Sigmoid colon (tissue), 7 donors: ENCODE measurements around the gene KRT79. TPM values are rescaled to one million over a fixed set of nuclear protein-coding genes. Genes with fewer than 3 reads are reported as not detected.

Experiments used
- DNase-seq: peaks from one replicate; pipeline ENCODE4 v3.0.0-alpha.2; 2019
- H3K27ac ChIP-seq, 4 donors: fragments of 200-600 bp; sonication (generic); one replicate each; pipeline ENCODE4 v1.5.1; 2016 to 2019; ENCODE audit warnings: mild to moderate bottlenecking in 1 of 4
- H3K27me3 ChIP-seq, 3 donors: fragments of 200-600 bp; sonication (generic); one replicate each; pipeline ENCODE4 v1.5.1; 2019; ENCODE audit warnings: mild to moderate bottlenecking in 1 of 3
- H3K36me3 ChIP-seq, 4 donors: fragments of 200-600 bp; sonication (generic); one replicate each; pipeline ENCODE4 v1.5.1; 2016 to 2019
- H3K4me1 ChIP-seq, 4 donors: fragments of 200-600 bp; sonication (generic); one replicate each; pipeline ENCODE4 v1.5.1; 2017 to 2019
- H3K4me3 ChIP-seq, 4 donors: fragments of 200-600 bp; sonication (generic); one replicate each; pipeline ENCODE4 v1.5.1; 2017 to 2019; ENCODE audit warnings: mild to moderate bottlenecking in 2 of 4, moderate library complexity in 1 of 4
- H3K9me3 ChIP-seq, 4 donors: fragments of 200-600 bp in 3 of 4; sonication (generic) in 3 of 4; one replicate each; pipeline versions ENCODE4 v1.5.1 to v1.6.1; 2013 to 2019
- EP300 ChIP-seq, 4 donors: sonication (generic); formaldehyde crosslinking; IDR thresholded peaks; one replicate each; pipeline ENCODE4 v1.6.1; 2017; ENCODE audit warnings: antibody characterized with exemption in 4 of 4
- POLR2A ChIP-seq, 2 donors: fragments of 450-650 bp; IDR thresholded peaks; one replicate each; pipeline ENCODE4 v1.6.1; 2016; ENCODE audit warnings: antibody characterized with exemption in 2 of 2, mild to moderate bottlenecking in 2 of 2, moderate library complexity in 2 of 2
- POLR2AphosphoS5 ChIP-seq, 4 donors: sonication (generic); formaldehyde crosslinking; IDR thresholded peaks; one replicate each; pipeline ENCODE4 v1.6.1; 2017; ENCODE audit warnings: antibody characterized with exemption in 4 of 4
- WGBS, 2 donors: extraction: QIAGEN DNeasy Blood & Tissue Kit; methylation state at CpG; one replicate each; pipeline ENCODE4 v1.1.7; 2013; 5-methylcytosine and 5-hydroxymethylcytosine counted together
- intact Hi-C: fragments of 100-400 bp; cut with DNase I; formaldehyde crosslinking; loops from one replicate; pipeline ENCODE4 v1.15.1; 2023
- polyA plus RNA-seq, 3 donors: library from polyadenylated mRNA; stranded (reverse); fragments of 200-250 nt; gene quantifications; one replicate each; pipeline ENCODE4 v1.2.3, GENCODE V29; 2013
- total RNA-seq, 4 donors: library from RNA; depleted of rRNA; stranded (reverse); fragments of >200 nt; gene quantifications; one replicate each; pipeline ENCODE4 v1.1.0, GENCODE V29; 2016
- TF ChIP-seq, protein P1 (sequence below), 4 experiments: fragments of 450-650 bp in 3 of 4; fragments of 200-600 bp in 1 of 4; IDR thresholded peaks; one replicate each; pipeline ENCODE4 v1.5.1; 2016 to 2019; ENCODE audit warnings: antibody characterized with exemption in 4 of 4, mild to moderate bottlenecking in 3 of 4, moderate library complexity in 2 of 4
- donor health status: healthy with polysubstance abuse.
- donor health status: Bipolar disorder and iron deficiency.
- donor health status: healthy.

KRT79 gene
- total and polyA plus RNA-seq, 7 donors, result 0.16 TPM; not detected in 6

DNA sequence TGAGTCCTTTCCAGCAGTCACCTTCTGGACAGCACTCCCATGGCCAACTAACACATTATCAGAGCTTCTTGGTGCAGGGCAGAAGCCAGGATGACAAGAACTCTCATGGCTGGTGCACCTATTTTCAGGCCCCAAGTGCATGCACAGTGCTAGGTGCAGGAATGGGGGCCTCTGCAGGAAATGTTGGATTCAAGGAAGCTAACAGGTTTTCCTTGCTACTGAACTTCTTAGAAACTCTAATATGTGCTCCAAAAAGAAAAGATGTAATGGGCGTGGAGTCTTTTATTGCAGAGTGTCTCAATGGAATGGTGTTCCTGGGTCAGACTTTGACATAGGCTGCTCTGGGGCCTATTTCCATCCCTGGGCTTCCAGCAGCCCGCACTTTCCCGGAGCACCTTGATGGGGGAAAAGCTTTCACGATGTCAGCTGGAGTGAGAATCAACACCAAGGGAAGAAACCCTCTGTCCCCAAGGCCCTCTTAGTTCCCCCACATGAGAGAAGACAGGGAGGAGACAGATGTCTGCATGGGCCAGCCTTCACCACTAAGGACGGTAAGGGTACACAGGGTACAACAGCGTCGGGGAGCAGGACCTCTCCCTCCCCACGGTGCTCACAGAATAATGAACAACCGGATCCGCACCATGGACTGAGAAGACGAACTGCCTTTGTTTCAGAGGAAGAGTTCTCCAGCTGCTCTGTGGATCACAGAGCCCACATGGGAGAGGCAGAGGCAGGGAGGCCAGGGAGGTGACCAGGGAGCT, 45.1 kb downstream of the KRT79 start:
- DNase-seq, result no peak
- no peak overlapping the region for H3K27ac ChIP-seq
- H3K27me3 ChIP-seq, result peaks cover 5 to 48% (median 14%) of the 10 kb centered on the region in 3 donors
- H3K36me3 ChIP-seq, result no peaks in the 10 kb centered on the region
- TF ChIP-seq, protein P1, sequence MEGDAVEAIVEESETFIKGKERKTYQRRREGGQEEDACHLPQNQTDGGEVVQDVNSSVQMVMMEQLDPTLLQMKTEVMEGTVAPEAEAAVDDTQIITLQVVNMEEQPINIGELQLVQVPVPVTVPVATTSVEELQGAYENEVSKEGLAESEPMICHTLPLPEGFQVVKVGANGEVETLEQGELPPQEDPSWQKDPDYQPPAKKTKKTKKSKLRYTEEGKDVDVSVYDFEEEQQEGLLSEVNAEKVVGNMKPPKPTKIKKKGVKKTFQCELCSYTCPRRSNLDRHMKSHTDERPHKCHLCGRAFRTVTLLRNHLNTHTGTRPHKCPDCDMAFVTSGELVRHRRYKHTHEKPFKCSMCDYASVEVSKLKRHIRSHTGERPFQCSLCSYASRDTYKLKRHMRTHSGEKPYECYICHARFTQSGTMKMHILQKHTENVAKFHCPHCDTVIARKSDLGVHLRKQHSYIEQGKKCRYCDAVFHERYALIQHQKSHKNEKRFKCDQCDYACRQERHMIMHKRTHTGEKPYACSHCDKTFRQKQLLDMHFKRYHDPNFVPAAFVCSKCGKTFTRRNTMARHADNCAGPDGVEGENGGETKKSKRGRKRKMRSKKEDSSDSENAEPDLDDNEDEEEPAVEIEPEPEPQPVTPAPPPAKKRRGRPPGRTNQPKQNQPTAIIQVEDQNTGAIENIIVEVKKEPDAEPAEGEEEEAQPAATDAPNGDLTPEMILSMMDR (IDR thresholded peaks at IDR 0.05), result no peak
- TF ChIP-seq EP300 (IDR thresholded peaks at IDR 0.05) (no peak), POLR2A (IDR thresholded peaks at IDR 0.05) (no peak), POLR2AphosphoS5 (IDR thresholded peaks at IDR 0.05) (no peak)
- H3K4me1 ChIP-seq, result peaks cover 0 to 9% (median 2%) of the 10 kb centered on the region in 4 donors
- intact Hi-C loops, result no loop called here
- no peaks in the 10 kb centered on the region for H3K9me3 ChIP-seq
- H3K4me3 ChIP-seq, result no peak overlapping the region
- 94 to 96% methylated on average over 11 of the region's 11 CpGs for WGBS, 2 donors

DNA sequence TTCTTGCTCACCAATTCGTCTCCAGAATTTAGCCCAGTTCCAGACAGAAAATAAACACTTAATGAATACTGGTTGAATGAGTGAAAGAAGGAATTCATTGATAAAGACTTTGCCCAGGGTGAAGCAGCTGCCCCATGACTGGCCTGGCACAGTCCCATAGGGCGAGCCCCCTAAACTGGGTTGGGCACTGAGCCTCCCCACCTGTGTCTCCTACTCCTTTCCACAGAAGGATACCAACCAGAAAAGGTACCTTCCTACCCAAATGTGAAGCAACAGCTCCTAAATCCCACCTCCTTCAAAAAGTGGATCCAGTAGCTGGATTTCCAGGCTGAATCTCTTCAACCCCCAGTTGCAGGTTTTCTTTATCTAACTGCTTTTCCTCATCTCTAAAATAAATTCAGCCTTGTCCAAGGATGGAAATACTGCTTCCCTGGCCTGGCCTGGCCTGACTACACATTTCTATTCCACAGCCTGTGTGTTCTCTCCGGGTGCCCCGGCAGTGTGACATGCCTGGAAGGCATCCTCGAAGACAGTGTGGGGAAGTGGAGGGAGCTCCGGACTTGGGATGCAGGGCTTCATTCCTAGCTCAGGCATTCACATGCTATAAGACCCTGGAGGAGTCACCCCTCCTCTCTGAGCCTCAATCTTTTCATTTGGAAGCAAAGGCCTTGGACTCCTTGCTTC, 45.8 kb downstream of the KRT79 start:
- no peak for DNase-seq
- no peaks in the 10 kb centered on the region for H3K9me3 ChIP-seq
- intact Hi-C loops, result no loop called here
- TF ChIP-seq POLR2A (IDR thresholded peaks at IDR 0.05), result no peak
- no peak for TF ChIP-seq EP300 (IDR thresholded peaks at IDR 0.05)
- TF ChIP-seq POLR2AphosphoS5 (IDR thresholded peaks at IDR 0.05), result no peak
- TF ChIP-seq, protein P1 (IDR thresholded peaks at IDR 0.05), result no peak
- peaks cover 5 to 48% (median 14%) of the 10 kb centered on the region in 3 donors for H3K27me3 ChIP-seq
- H3K36me3 ChIP-seq, result no peaks in the 10 kb centered on the region
- H3K4me3 ChIP-seq, result no peak overlapping the region
- H3K4me1 ChIP-seq, result peaks cover 0 to 9% (median 2%) of the 10 kb centered on the region in 4 donors
- 65 to 75% methylated on average over 6 of the region's 6 CpGs for WGBS, 2 donors
- H3K27ac ChIP-seq, result no peak overlapping the region

DNA sequence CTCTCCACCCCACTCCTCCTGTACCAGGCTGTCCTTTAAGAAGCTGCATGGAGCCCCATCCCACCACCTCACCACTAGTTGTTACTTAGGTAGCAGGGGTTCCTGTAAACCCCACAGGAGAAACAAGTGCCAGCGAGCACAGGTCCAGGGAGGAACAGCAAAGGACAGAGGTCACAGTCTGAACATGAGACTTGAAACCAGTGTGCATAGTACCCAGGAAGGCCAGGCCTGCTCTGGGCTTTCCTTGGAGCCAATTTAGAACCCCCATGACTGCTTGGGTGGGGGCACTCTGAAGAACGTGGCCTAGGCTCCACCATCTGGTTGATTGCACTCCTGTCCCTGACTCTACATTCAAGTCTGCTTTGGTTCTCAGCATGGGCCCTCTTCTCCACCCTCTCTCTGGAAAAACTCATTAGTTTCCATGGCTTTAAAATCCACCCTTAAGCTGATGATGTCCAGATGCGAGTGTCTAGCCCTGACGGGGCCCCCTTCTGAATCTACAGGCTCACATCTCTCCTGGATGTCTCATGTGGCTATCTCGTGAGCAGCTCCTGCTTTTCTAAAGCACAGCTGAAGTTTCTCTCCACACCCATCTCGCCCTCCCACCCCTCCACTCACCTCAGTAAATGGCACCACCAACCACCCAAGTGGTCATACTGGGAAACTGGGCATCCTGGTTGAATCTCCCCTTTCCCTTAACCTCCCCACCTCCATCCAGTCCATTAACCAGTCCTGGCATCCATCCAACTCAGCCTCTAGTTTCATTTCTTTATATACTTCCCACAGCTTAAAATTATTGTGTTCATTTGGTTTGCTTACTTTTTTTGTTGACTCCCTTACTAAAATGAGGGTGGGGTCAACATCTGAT, 46.6 kb downstream of the KRT79 start:
- Histone ChIP-seq H3K27ac (no peak overlapping the region), H3K36me3 (no peaks in the 10 kb centered on the region), H3K27me3 (peaks cover 5 to 48% (median 14%) of the 10 kb centered on the region in 3 donors), H3K4me1 (peaks cover 0 to 9% (median 2%) of the 10 kb centered on the region in 4 donors), H3K9me3 (no peaks in the 10 kb centered on the region), H3K4me3 (no peak overlapping the region)
- 75 to 81% methylated on average over 6 of the region's 6 CpGs for WGBS, 2 donors
- intact Hi-C loops, result no loop called here
- no peak for DNase-seq
- TF ChIP-seq, protein P1 (IDR thresholded peaks at IDR 0.05), result no peak
- TF ChIP-seq EP300 (IDR thresholded peaks at IDR 0.05) (no peak), POLR2A (IDR thresholded peaks at IDR 0.05) (no peak), POLR2AphosphoS5 (IDR thresholded peaks at IDR 0.05) (no peak)

DNA sequence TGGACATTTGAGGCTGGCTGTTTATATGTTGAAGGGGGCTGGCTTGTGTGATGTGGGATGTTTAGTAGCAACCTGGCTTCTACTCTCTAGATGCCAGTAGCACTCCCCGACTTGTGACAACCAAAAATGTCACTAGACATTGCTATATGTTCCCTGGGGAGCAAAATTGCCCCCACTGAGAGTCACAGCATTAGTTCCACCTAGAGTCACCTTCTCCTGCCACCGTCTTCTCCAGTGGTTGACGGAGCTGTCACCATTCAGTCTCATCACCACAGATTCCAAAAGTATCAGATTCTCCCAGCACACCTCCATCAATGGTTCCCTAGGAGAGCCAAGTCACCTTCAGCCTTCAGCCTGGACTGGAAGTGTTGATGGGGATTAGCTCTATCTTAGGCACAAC, 49.2 kb downstream of the KRT79 start:
- intact Hi-C loops, result no loop called here

More for the DNA sequence above, 49.2 kb downstream of the KRT79 start:
- H3K27ac ChIP-seq, result no peak overlapping the region
- TF ChIP-seq POLR2AphosphoS5 (IDR thresholded peaks at IDR 0.05) (no peak), EP300 (IDR thresholded peaks at IDR 0.05) (no peak), POLR2A (IDR thresholded peaks at IDR 0.05) (no peak)
- TF ChIP-seq, protein P1 (IDR thresholded peaks at IDR 0.05), result no peak
- peaks cover 0 to 29% (median 5%) of the 10 kb centered on the region in 3 donors for H3K27me3 ChIP-seq
- H3K36me3 ChIP-seq, result no peaks in the 10 kb centered on the region
- 85 to 86% methylated on average over 3 of the region's 3 CpGs for WGBS, 2 donors
- H3K4me1 ChIP-seq, result peaks cover 0 to 3% (median under 1%) of the 10 kb centered on the region in 4 donors
- no peaks in the 10 kb centered on the region for H3K9me3 ChIP-seq
- DNase-seq, result no peak
- H3K4me3 ChIP-seq, result no peak overlapping the region
